Activated CD4-positive, alpha-beta memory T cell treated with anti-CD3 and anti-CD28 coated beads for 36 hours (primary cell): Measurements from ENCODE around the gene SLC39A11. TPM values are rescaled to one million over a fixed set of nuclear protein-coding genes. Genes with fewer than 3 reads are reported as not detected.

Experiments
- CTCF ChIA-PET: fragments of 350-600 bp; sonication (Branson Sonifier 250); formaldehyde crosslinking; loops from one replicate; lab custom pipeline; 2021; ENCODE audit warnings: antibody characterized with exemption, inconsistent platforms; lab: Charles Lee
- POLR2A ChIA-PET: fragments of 350-600 bp; sonication (Branson Sonifier 250); formaldehyde crosslinking; loops from one replicate; lab custom pipeline; 2021; ENCODE audit warnings: antibody characterized with exemption; lab: Charles Lee
- DNase-seq: peaks from one replicate; pipeline ENCODE4 v3.0.0-alpha.2; 2020
- H3K27ac Mint-ChIP-seq: one replicate; pipeline ENCODE4 v1.8.0; 2021; ENCODE audit warnings: mixed read lengths
- H3K27me3 Mint-ChIP-seq: one replicate; pipeline ENCODE4 v1.8.0; 2021; ENCODE audit warnings: mixed read lengths
- H3K36me3 Mint-ChIP-seq: one replicate; pipeline ENCODE4 v1.8.0; 2021; ENCODE audit warnings: mixed read lengths
- H3K4me1 Mint-ChIP-seq: one replicate; pipeline ENCODE4 v1.8.0; 2021; ENCODE audit warnings: low read depth, mixed read lengths
- H3K4me3 Mint-ChIP-seq: one replicate; pipeline ENCODE4 v1.8.0; 2021; ENCODE audit warnings: mild to moderate bottlenecking, mixed read lengths
- H3K9me3 Mint-ChIP-seq: one replicate; pipeline ENCODE4 v1.8.0; 2021; ENCODE audit warnings: mixed read lengths
- intact Hi-C: fragments of 100-400 bp; cut with micrococcal nuclease; formaldehyde crosslinking; loops from one replicate; pipeline ENCODE4 v1.15.1; 2023
- total RNA-seq, 2 experiments: library from RNA; stranded (reverse); gene quantifications; one replicate each; pipeline ENCODE4 v1.2.3, GENCODE V29; 2021

Gene SLC39A11
- total RNA-seq, 2 experiments from 2014 or later = 14.9 to 15.2 TPM

GRCh38 chr17:73090396-73091202 lies 1.9 kb downstream of the SLC39A11 start:
- H3K27me3 Mint-ChIP-seq = no peaks in the 10 kb centered on the region
- H3K9me3 Mint-ChIP-seq = no peaks in the 10 kb centered on the region
- no peak for DNase-seq
- peaks cover 29% of the 10 kb centered on the region for H3K4me1 Mint-ChIP-seq
- CTCF ChIA-PET = interaction anchor here (1.7 kb wide), 1 partner anchor 363 kb away, joined by 7 read pairs; no protein-coding TSS in a partner anchor
- H3K36me3 Mint-ChIP-seq = peaks cover 18% of the 10 kb centered on the region
- intact Hi-C loops = loop anchor here (5.0 kb wide), 1 partner anchor 363 kb away; no protein-coding TSS in a partner anchor
- H3K27ac Mint-ChIP-seq = no peak overlapping the region
- POLR2A ChIA-PET = no interaction called here
- H3K4me3 Mint-ChIP-seq = no peak overlapping the region

GRCh38 chr17:73089322-73090317 lies 2.9 kb downstream of the SLC39A11 start:
- H3K27me3 Mint-ChIP-seq = no peaks in the 10 kb centered on the region
- no peak for DNase-seq
- ChIA-PET CTCF (no interaction called here), POLR2A (no interaction called here)
- no peaks in the 10 kb centered on the region for H3K9me3 Mint-ChIP-seq
- H3K27ac Mint-ChIP-seq = no peak overlapping the region
- no peak overlapping the region for H3K4me3 Mint-ChIP-seq
- peaks cover 27% of the 10 kb centered on the region for H3K36me3 Mint-ChIP-seq
- peaks cover 29% of the 10 kb centered on the region for H3K4me1 Mint-ChIP-seq
- intact Hi-C loops = loop anchor here (5.0 kb wide), 1 partner anchor 362 kb away; no protein-coding TSS in a partner anchor

- no peak overlapping the region for H3K27ac Mint-ChIP-seq
- ChIA-PET CTCF (no interaction called here), POLR2A (no interaction called here)
- H3K27me3 Mint-ChIP-seq = no peaks in the 10 kb centered on the region
- H3K36me3 Mint-ChIP-seq = peaks cover 37% of the 10 kb centered on the region
- no peak overlapping the region for H3K4me3 Mint-ChIP-seq
- intact Hi-C loops = no loop called here
- DNase-seq = no peak
- peaks cover 29% of the 10 kb centered on the region for H3K4me1 Mint-ChIP-seq
- peaks cover 2% of the 10 kb centered on the region for H3K9me3 Mint-ChIP-seq
These were observed 3.9 kb downstream of the SLC39A11 start for GRCh38 chr17:73088561-73088960.

GRCh38 chr17:73083432-73083831 lies 9.1 kb downstream of the SLC39A11 start:
- POLR2A ChIA-PET = no interaction called here

GRCh38 chr17:73074566-73074965 lies 17.9 kb downstream of the SLC39A11 start:
- intact Hi-C loops = no loop called here
- peaks cover 22% of the 10 kb centered on the region for H3K36me3 Mint-ChIP-seq
- no peaks in the 10 kb centered on the region for H3K27me3 Mint-ChIP-seq
- H3K4me1 Mint-ChIP-seq = no peaks in the 10 kb centered on the region
- no peak for DNase-seq
- no peak overlapping the region for H3K4me3 Mint-ChIP-seq
- no peaks in the 10 kb centered on the region for H3K9me3 Mint-ChIP-seq
- CTCF ChIA-PET = no interaction called here
- no peak overlapping the region for H3K27ac Mint-ChIP-seq
- POLR2A ChIA-PET = no interaction called here

More at GRCh38 chr17:73083432-73083831, 9.1 kb downstream of the SLC39A11 start:
- H3K9me3 Mint-ChIP-seq = peaks cover 6% of the 10 kb centered on the region
- H3K27me3 Mint-ChIP-seq = no peaks in the 10 kb centered on the region
- H3K4me1 Mint-ChIP-seq = peaks cover 2% of the 10 kb centered on the region
- no peak overlapping the region for H3K4me3 Mint-ChIP-seq
- CTCF ChIA-PET = no interaction called here
- intact Hi-C loops = no loop called here
- no peak overlapping the region for H3K27ac Mint-ChIP-seq
- peaks cover 62% of the 10 kb centered on the region for H3K36me3 Mint-ChIP-seq
- DNase-seq = no peak

GRCh38 chr17:73072219-73072962 lies 20.1 kb downstream of the SLC39A11 start:
- Mint-ChIP-seq H3K27me3 (no peaks in the 10 kb centered on the region), H3K36me3 (peaks cover 16% of the 10 kb centered on the region), H3K9me3 (no peaks in the 10 kb centered on the region), H3K4me3 (no peak overlapping the region), H3K27ac (no peak overlapping the region), H3K4me1 (peaks cover 3% of the 10 kb centered on the region)
- POLR2A ChIA-PET = no interaction called here
- no peak for DNase-seq
- intact Hi-C loops = no loop called here
- CTCF ChIA-PET = no interaction called here

DNA sequence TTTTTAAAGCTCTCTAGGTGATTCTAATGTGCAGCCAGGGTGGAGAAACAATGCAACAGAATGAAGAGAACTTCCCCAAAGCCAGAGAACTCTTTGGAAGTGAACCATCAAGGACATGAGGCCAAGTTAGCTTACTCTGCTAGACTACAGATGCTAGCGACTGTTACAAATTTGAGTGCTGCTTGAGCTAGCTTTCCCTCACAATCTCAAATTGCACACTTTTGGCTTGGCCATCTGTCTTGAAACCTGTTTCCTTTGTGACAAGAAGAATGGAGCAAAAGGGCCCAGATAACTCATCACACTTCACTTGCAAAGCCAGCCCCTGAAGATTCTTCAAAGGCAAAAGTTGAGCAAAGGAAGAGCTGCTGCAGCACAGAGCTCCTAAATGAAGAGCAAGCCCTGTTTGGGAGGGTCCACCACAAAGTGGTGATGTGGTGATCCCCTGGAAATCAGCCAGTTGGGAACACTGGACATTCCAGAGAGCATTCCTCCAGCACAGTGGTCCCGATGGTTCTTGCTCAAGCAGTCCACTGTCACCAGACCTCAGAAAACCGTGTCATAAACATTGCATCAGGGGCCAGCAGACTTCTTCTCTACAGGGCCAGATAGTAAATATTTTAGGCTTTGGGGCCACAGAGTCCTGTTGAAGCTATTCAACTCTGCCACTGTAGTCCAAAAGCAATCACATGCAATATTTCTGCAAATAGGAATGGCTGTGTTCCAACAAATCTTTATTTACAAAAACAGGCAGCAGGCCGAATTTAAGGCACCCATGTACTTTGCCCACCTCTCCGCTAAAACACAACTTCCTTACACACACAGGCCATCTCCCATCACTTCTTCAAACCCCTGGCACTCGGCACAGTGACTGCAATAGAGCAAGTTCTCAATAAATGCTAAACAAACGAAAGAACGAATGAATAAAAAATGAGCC lies 21.2 kb downstream of the SLC39A11 start:
- ChIA-PET CTCF (interaction anchor here (1.5 kb wide), 1 partner anchor 85 kb away, joined by 4 read pairs; no protein-coding TSS in a partner anchor), POLR2A (no interaction called here)
- no peak overlapping the region for H3K4me3 Mint-ChIP-seq
- H3K27me3 Mint-ChIP-seq = no peaks in the 10 kb centered on the region
- intact Hi-C loops = no loop called here
- peaks cover 3% of the 10 kb centered on the region for H3K4me1 Mint-ChIP-seq
- DNase-seq = no peak
- no peak overlapping the region for H3K27ac Mint-ChIP-seq
- H3K36me3 Mint-ChIP-seq = peaks cover 17% of the 10 kb centered on the region
- H3K9me3 Mint-ChIP-seq = no peaks in the 10 kb centered on the region

DNA sequence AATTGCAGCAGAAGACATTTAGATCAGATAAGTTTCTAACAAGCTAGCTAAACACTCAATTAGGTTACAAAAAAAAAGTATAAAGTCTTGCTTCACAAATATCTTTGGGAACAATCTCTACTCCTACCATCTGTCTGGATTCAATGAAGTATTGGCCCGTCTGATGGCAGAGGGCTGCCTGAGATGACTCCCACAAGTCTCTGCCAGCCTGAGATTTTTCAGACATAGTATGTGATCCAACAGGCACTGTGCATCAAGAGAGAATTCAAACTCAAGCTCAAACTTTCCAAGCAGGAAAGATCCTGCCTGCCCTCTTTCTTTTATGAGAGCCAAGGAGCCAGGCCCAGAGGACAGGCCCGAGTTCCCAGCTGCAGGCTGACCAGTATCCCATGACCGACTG lies 22.6 kb downstream of the SLC39A11 start:
- H3K9me3 Mint-ChIP-seq = no peaks in the 10 kb centered on the region
- H3K36me3 Mint-ChIP-seq = peaks cover 17% of the 10 kb centered on the region
- POLR2A ChIA-PET = no interaction called here
- H3K27ac Mint-ChIP-seq = no peak overlapping the region
- no peak for DNase-seq
- intact Hi-C loops = no loop called here
- peaks cover 3% of the 10 kb centered on the region for H3K4me1 Mint-ChIP-seq
- CTCF ChIA-PET = interaction anchor here (1.5 kb wide), 2 partner anchors 84 to 513 kb away, joined by 3 to 4 read pairs; no protein-coding TSS in a partner anchor
- H3K27me3 Mint-ChIP-seq = no peaks in the 10 kb centered on the region
- H3K4me3 Mint-ChIP-seq = no peak overlapping the region

DNA sequence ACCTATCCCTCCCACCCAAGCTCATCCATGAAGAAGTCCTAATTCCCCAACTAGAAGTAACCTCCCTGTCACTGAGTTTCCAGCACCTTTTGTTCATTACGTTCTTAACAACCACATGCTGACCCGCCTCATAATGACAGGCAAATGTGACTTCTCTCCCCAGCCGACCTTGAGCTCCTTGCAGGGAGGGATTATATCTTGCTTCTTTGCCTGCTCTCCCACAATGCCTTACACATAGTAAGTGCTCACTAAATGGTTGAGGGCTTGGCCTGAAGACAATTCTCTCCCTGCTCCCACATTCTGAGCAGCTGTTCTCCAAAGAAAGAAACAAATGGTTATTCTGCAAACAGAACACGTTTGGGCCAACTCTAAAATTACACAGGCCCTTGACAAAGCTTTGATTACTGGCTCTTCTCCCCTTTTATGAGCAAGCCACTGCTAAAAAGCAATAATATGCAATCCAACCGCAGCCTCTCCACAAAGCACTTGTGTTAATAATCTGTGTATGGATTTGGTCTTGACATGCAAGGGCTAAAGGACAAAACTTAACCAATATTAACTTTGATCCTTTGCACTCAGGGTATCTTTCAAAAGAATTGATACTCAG lies 23.2 kb downstream of the SLC39A11 start:
- intact Hi-C loops = no loop called here
- no peaks in the 10 kb centered on the region for H3K9me3 Mint-ChIP-seq
- no peaks in the 10 kb centered on the region for H3K27me3 Mint-ChIP-seq
- no peak for DNase-seq
- POLR2A ChIA-PET = no interaction called here
- CTCF ChIA-PET = interaction anchor here (1.5 kb wide), 1 partner anchor 512 kb away, joined by 3 read pairs; no protein-coding TSS in a partner anchor
- H3K4me1 Mint-ChIP-seq = peaks cover 3% of the 10 kb centered on the region
- H3K4me3 Mint-ChIP-seq = no peak overlapping the region
- no peak overlapping the region for H3K27ac Mint-ChIP-seq
- peaks cover 17% of the 10 kb centered on the region for H3K36me3 Mint-ChIP-seq

- ChIA-PET POLR2A (no interaction called here), CTCF (interaction anchor here (1.5 kb wide), 1 partner anchor 512 kb away, joined by 3 read pairs; no protein-coding TSS in a partner anchor)
- H3K27ac Mint-ChIP-seq = no peak overlapping the region
- peaks cover 3% of the 10 kb centered on the region for H3K4me1 Mint-ChIP-seq
- H3K36me3 Mint-ChIP-seq = peaks cover 14% of the 10 kb centered on the region
- H3K27me3 Mint-ChIP-seq = no peaks in the 10 kb centered on the region
- intact Hi-C loops = no loop called here
- no peak for DNase-seq
- H3K9me3 Mint-ChIP-seq = no peaks in the 10 kb centered on the region
- H3K4me3 Mint-ChIP-seq = no peak overlapping the region
These were observed 23.9 kb downstream of the SLC39A11 start for GRCh38 chr17:73068322-73069153.
